GM19351 (cell line): ENCODE data around the gene CADM2.
A peak's percentile ranks its signal among the peaks of the same experiment; 100 is the strongest.

Experiments used
- ATAC-seq: cut with Tn5 transposase; IDR thresholded peaks from one replicate; pipeline ENCODE4 v1.9.1; 2021; ENCODE audit warnings: mild to moderate bottlenecking, moderate library complexity; ENCODE audit not compliant: unreplicated experiment

Gene CADM2

DNA sequence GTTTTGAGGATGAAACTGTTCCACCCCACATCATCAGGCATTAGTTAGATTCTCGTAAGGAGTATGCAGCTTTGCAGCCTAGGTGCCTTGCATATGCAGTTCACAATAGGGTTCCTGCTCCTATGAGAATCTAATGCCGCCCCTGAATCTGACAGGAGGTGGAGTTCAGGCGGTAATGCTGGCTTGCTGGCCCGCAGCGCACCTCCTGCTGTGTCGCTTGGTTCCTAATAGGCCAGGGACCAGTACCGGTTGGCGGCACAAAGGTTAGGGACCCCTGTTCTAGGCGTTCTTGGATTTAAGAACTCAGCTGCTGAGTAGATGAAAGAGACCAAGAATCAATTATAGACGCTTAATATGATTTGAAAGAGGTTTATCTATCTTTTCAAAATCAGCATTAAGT is 595.4 kb downstream of the CADM2 start:
- ATAC-seq = no peak

DNA sequence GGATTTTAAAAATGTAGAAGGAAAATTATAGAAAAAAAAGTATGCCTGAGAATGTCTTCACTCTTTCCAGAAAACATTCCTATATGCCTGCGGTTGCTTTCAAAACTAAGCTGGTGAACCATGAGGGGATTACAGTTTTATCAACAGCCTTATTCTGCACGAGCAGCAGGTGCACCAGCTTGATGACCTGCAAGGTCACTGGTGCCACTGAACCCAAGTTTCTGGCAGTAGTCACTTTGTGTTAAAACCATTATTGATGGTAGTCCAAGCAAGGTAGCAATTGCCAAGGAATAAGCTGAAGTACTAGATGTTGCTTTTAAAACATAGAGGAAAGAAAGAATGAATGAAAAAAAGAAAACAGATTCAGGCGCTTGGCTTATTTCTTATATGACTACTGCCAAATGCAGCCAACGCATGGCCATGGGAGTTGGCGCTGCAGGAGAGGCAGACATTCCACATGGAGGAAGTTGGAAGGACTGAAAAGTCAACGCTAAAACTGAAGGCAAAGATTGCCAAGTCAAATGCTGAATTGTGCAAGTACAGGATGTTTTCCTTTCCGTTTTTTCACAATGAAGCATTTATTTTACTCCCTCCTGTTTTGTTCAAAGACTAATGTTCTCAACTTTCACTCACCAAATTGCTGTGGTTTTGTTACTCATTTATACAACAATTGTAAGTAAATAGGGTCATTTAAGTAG is 601.4 kb downstream of the CADM2 start:
- ATAC-seq = no peak

- ATAC-seq = peak; percentile 86
Observed at GRCh38 chr3:85567071-85567676, 608.4 kb downstream of the CADM2 start.

DNA sequence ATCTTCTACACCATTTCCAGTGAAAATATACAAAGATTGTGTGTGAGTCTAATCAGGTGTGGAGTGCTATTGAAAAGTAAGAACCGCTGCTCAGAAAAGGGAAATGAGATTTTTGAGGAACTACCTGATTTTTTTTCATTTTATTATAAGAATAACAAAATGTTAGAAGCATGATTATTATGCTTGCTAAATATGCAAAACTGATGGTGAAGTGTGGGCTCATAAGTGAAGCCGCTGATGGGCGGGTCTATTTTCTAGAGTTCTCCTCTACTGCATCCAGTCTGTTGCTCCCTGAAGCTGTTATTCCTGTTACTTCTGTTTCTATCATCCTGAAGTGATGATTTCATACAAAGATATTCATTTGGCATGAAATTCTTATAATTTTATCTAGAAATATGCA is 612.0 kb downstream of the CADM2 start:
- ATAC-seq = no peak

DNA sequence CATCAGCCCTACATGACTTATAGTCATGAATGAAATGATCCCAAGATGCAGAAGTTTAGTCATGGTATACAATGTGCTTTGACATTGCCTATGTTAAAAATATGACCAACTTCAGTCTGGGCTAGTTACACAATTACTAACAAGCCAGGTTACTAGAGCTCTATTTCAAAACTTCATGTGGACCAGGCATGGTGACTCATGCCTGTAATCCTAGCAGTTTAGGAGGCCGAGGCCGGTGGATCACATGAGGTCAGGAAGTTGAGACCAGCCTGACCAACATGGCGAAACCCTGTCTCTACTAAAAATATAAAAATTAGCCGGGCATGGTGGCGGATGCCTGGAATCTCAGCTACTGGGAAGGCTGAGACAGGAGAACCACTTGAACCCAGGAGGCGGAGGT is 613.0 kb downstream of the CADM2 start:
- ATAC-seq = no peak

GRCh38 chr3:85572426-85572825 is 613.6 kb downstream of the CADM2 start:
- ATAC-seq = no peak

GRCh38 chr3:85572978-85573377 is 614.2 kb downstream of the CADM2 start:
- ATAC-seq = no peak

DNA sequence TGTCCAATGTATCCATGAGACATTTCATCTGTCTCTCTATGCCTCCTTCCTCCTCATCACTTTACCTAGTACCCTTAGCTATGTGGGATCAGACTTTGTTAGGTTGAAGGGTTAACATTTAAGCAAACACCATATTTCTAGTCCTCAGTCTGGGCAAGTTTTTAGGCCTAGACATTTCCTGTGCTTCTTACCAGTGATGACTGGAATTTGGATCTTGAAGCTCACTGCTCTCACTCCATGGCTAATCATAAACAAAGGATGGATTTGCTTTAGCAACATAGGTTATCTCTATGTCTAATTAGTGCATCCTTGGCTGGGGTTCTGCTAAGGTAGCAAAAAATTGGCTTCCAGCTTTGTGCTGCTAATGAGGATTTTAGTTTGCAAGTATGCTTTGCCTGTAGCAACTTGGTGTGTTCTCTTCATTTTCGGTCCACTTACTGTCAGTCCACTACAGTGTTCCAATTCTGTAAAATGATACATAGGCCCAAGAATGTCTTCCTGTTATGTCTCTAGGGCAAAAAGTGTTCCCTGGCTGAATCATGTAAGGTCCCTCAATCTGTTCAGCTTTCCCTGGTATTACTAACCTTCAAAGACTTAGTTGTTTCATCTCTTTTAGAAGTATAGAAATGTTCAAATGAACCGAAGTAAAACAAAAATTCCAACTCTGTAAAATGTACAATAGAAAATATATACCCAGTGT is 615.4 kb downstream of the CADM2 start:
- no peak for ATAC-seq

GRCh38 chr3:85576091-85576690 is 617.4 kb downstream of the CADM2 start:
- peak; percentile 88 for ATAC-seq

- no peak for ATAC-seq
Observed at GRCh38 chr3:85576697-85577200, 618.0 kb downstream of the CADM2 start.

GRCh38 chr3:85584779-85585356 is 626.1 kb downstream of the CADM2 start:
- no peak for ATAC-seq

DNA sequence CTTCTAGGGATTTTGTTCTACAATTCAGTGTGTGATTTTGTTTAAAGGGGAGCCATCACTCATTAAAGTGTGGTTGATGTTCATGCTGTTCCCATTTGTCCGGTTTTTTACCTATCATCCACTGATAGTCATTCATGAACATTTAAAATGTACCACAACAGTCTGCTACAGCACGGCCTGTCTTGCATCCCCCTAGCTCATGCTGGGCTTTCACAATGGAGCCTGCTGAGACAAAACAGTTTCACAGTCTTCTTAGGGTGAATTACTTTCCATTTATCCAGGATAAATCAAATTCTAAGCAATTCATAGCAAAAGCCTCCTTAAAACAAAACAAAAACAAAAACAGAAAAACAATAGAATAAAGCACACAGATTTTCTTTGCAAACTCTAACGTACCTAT is 627.2 kb downstream of the CADM2 start:
- ATAC-seq = no peak

DNA sequence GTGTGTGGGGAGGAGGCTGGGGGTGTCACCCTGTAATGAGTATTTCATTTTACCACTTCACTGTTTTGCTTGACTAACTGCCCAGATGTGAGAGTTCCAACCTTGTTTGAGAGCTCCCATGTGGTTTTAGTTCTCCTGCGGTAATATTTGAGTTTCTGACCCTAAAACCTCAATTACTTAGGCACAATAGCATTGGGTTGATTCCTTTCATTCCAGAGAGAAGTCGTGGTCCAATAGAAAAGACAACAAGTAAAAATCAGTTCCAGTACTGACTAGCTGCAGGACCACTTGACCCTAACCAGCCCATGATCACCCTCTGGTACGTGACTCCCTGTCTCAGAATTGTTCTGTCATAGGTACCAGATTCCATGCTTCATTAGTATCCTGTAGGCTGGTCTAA is 630.4 kb downstream of the CADM2 start:
- no peak for ATAC-seq

GRCh38 chr3:85591451-85591850 is 632.7 kb downstream of the CADM2 start:
- no peak for ATAC-seq

GRCh38 chr3:85592256-85592655 is 633.5 kb downstream of the CADM2 start:
- no peak for ATAC-seq

GRCh38 chr3:85594676-85595075 is 635.9 kb downstream of the CADM2 start:
- ATAC-seq = no peak

- ATAC-seq = no peak
Observed at GRCh38 chr3:85603378-85603777, 644.6 kb downstream of the CADM2 start.

GRCh38 chr3:85604641-85605040 is 645.9 kb downstream of the CADM2 start:
- no peak for ATAC-seq

DNA sequence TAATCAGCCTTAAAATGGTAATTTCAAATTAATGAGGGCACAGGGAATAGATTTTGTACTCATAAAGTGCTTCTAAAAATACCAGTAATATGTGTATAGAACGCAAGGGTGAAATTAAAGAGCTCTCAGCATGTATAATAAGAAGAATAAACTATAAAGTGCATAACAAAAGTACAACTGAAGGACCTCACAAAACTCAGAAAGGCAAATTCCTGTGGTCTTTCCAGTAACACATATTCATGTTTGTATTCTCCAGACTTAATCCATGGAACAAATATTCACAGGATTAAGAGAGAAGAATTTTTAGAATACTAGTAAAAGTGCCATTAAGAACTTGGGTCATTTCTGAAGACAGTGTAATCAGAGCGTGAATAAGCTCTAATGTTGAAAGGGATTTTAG is 646.3 kb downstream of the CADM2 start:
- no peak for ATAC-seq

- ATAC-seq = no peak
Observed at GRCh38 chr3:85626662-85627061, 667.9 kb downstream of the CADM2 start.

DNA sequence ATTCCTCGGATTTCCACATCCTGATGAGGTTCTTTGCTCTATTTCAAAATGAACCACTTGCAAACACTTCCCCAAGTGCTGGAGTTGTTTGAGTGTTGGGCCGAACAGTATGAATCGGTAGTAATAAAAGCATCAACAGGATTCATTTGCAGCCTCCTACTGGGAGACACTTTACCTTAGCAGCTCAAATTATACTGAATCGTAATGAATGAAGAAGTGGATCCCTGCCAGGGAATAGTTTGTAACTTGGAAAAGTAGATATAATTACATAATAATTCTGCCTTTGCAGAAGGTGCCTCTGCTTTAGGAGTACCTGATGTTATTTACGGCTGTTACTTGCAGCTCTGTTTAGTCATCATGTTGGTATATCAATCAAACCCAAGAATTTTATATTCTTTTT is 669.1 kb downstream of the CADM2 start:
- ATAC-seq = no peak
